Measurements from ENCODE around the gene VIPR2.
"Not testable (repeated sequence)": the region's sequence is repeated elsewhere in the genome, so short reads cannot be mapped to it uniquely, and the experiment has no call there.

Gene VIPR2

DNA sequence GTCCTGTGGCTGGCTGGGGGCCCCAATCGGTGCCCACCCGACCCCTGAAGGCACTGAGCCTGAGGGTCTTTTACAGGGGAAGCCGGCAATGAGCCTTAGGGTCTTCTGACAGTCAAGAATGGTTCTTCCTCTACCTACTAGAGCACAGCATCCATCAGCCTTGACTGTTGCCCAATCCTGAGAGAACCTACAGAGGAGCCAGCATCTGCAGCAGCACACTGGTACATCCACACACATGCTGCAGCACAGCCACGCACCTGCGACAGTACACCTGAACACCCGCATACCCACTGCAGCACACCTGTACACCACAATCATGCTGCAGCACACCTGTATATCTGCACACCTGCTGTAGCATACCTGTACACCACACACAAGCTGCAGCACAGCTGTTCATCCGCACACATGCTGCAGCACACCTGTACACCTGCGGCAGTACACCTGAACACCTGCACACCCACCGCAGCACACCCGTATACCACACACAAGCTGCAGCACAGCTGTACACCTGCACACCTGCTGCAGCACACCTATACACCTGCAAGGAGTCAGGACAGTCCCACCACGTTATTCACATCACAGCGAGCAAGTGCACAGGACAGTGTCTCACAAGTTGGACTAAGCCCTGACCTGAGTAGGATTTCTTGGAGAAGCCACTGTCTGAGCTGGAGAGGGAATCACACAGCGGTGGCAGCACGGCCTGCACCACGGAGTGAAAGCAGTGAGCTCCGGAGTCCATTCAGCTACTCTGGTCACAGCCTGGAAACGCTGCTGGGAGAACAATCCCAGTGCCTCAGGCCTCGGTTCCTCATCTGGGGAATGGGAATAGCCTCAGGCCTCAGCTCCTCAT, 56.4 kb downstream of the VIPR2 start:
- H3K4me3 ChIP-seq (ENCODE audit: low read depth, low read length): no peak overlapping the region
- no peak for DNase-seq (ENCODE audit: low read depth)
- TF ChIP-seq, protein P1, sequence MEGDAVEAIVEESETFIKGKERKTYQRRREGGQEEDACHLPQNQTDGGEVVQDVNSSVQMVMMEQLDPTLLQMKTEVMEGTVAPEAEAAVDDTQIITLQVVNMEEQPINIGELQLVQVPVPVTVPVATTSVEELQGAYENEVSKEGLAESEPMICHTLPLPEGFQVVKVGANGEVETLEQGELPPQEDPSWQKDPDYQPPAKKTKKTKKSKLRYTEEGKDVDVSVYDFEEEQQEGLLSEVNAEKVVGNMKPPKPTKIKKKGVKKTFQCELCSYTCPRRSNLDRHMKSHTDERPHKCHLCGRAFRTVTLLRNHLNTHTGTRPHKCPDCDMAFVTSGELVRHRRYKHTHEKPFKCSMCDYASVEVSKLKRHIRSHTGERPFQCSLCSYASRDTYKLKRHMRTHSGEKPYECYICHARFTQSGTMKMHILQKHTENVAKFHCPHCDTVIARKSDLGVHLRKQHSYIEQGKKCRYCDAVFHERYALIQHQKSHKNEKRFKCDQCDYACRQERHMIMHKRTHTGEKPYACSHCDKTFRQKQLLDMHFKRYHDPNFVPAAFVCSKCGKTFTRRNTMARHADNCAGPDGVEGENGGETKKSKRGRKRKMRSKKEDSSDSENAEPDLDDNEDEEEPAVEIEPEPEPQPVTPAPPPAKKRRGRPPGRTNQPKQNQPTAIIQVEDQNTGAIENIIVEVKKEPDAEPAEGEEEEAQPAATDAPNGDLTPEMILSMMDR (IDR thresholded peaks at IDR 0.05; ENCODE audit: control insufficient read depth, extremely low read depth, insufficient read depth): no peak

DNA sequence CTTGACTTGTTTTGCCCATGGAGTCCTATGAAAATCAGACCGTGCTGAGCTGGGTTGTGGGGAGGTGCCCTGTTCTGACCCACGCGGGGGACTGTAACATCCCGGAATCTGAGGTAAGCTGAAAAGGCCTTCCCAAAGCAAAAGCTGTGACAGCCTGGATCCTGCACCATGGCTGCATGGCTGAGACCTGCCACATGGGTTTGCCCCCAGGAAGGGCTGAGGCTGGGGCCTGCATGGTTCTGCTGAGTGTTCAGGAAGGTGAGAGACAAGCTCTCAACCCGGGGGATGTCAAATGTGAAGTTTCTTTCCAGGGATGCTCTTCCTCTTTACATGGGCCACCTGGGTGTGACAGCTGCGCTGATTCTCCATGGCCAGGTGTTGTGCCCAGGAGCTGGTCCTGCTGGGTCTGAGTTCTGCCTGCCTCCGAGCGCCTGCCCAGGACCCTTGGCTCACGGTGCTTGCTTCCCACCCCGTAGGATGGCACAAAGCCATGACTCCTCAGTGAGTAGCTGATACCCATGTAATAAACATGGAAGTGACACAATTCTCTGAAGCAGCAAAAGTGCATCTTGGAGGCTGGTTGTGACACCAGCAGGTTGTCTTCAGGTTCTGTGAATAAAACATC, 58.3 kb downstream of the VIPR2 start:
- TF ChIP-seq, protein P1 (IDR thresholded peaks at IDR 0.05; ENCODE audit: control insufficient read depth, extremely low read depth, insufficient read depth): no peak
- no peak overlapping the region for H3K4me3 ChIP-seq (ENCODE audit: low read depth, low read length)
- no peak for DNase-seq (ENCODE audit: low read depth)

DNA sequence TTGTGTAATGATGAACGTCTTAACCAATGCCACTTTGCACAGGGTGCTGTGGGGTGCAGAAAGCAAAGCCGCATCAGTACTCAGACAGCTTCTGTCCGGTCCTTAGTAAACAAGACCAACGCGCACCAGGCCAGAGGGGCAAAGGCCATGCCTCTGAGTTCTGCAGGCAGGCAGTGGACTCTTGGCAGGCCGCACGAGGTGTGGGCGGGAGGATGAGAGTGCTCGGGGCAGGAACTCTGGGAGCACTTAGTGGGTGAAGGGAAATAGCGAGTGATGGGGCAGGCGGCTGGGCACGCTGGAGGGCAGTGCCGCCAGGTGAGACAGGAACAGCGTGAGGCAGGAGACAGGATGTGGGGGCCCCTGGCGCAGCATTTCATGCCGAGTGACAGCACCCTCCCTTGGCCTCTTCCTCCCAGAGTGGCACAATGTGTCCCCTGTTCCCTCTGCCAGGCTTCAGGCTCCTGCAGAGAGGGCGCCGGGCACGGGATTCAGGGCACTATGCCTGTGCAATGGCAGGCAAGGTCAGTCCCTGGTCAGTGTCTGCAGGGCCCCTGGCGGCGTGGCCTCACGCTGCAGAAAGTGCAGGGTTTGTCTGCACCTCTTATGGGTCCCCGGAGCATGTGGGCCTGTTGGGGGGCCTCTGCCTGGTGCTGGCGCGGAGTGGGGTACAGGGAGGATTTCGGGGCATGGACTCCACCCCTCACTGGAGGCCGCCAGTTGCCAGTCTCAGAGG, 60.4 kb downstream of the VIPR2 start:
- DNase-seq (ENCODE audit: low read depth): no peak
- TF ChIP-seq, protein P1 (IDR thresholded peaks at IDR 0.05; ENCODE audit: control insufficient read depth, extremely low read depth, insufficient read depth): no peak
- H3K4me3 ChIP-seq (ENCODE audit: low read depth, low read length): no peak overlapping the region

DNA sequence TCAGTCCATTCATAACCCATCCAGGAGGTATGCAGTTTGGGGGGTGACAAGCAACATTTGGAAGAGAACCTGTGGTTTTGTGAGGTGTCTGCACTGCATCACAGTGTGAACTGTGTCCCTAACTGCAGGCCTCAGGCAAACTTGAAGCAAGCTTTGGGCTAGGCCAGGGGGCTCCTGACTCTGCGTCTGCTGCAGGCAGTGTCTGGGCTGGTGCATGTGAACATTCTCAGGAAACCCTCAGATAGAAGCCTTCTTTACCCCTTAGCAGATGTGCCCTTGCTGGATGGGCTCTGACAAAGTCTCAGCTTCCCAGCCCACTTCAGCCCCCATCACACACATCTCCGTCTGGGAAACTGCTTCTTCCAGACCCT, 61.0 kb downstream of the VIPR2 start:
- no peak overlapping the region for H3K4me3 ChIP-seq (ENCODE audit: low read depth, low read length)
- TF ChIP-seq, protein P1 (IDR thresholded peaks at IDR 0.05; ENCODE audit: control insufficient read depth, extremely low read depth, insufficient read depth): no peak
- no peak for DNase-seq (ENCODE audit: low read depth)

DNA sequence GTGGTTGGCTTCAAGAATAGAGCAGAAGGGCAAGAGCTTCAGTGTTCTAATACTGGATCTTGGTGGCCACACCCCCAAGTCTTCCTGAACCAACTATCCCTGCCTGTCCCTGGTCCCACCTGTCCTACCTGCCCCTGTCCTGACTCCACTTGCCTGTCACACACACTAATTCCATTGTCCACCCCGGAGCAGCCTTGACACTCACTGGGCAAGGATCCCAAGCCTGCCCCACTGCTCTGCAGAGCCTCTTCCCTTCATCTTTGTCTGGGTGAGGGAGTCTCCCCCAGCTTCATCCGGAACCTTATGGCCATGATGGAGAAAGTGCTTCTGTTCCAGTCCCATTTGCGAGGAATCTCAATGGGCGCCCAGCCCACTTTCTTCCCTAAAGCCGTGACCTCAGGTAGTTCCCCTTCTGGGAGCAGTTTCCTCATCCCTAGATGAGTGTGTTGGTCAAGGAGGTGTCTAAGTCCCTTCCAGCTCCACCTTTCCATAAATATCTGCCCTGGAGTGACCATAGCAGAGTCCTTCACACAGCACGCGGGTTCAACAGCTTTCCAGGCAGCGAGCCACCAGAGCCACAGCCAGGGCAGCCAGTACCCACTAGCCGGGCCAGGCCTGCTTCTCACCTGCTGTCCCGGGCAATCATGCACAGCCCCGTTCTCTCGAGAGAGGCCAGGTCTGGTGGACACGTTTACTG, 61.5 kb downstream of the VIPR2 start:
- no peak for DNase-seq (ENCODE audit: low read depth)
- H3K4me3 ChIP-seq (ENCODE audit: low read depth, low read length): no peak overlapping the region
- TF ChIP-seq, protein P1 (IDR thresholded peaks at IDR 0.05; ENCODE audit: control insufficient read depth, extremely low read depth, insufficient read depth): no peak

DNA sequence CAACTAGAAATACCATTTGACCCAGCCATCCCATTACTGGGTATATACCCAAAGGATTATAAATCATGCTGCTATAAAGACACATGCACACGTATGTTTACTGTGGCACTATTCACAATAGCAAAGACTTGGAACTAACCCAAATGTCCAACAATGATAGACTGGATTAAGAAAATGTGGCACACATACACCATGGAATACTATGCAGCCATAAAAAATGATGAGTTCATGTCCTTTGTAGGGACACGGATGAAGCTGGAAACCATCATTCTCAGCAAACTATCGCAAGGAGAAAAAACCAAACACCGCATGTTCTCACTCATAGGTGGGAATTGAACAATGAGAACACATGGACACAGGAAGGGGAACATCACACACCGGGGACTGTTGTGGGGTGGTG, 62.6 kb downstream of the VIPR2 start:
- DNase-seq (ENCODE audit: low read depth); H3K4me3 ChIP-seq (ENCODE audit: low read depth, low read length): not testable (repeated sequence)

DNA sequence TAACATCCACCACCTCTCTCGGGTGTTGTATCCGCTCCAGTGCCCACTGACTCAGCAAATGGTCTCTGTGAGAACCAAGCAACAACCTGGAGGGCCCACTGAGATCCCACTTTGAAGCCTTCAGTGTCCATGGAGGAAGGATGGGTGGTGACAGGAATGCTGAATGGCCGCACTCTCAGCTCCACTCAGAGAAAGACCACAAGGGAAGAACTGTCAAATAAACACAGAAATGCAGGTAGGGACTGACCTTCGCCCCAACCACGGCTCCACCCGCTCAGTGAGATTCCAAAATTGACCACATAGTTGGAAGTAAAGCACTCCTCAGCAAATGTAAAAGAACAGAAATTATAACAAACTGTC, 65.8 kb downstream of the VIPR2 start:
- TF ChIP-seq, protein P1 (IDR thresholded peaks at IDR 0.05; ENCODE audit: control insufficient read depth, extremely low read depth, insufficient read depth): no peak
- no peak for DNase-seq (ENCODE audit: low read depth)
- H3K4me3 ChIP-seq (ENCODE audit: low read depth, low read length): no peak overlapping the region
